PC-3 (cell line): ENCODE results near the gene ANK2. TPM values are rescaled to one million over a fixed set of nuclear protein-coding genes. Genes with fewer than 3 reads are reported as not detected.

ENCODE experiments used
- ATAC-seq: fragments of 200-7000 bp; cut with Tn5 transposase; 2 replicates; pipeline ENCODE4 v1.9.1; 2020; ENCODE audit warnings: mild to moderate bottlenecking, moderate library complexity
- BruUV-seq: library from RNA; stranded (reverse); fragments of 400-500 nt; replicated peaks from 2 replicates; lab custom pipeline; 2021; lab: Mats Ljungman, UMichigan
- CTCF ChIA-PET: fragments of 300-600 bp; sonication (Branson Sonifier 250); formaldehyde crosslinking; loops from one replicate; lab custom pipeline; 2022; ENCODE audit warnings: antibody characterized with exemption; lab: Charles Lee
- POLR2A ChIA-PET: fragments of 300-600 bp; sonication (Branson Sonifier 250); formaldehyde crosslinking; loops from one replicate; lab custom pipeline; 2022; ENCODE audit warnings: antibody characterized with exemption; ENCODE audit not compliant: unreplicated experiment; lab: Charles Lee
- DNase-seq: peaks from one replicate; pipeline ENCODE4 v3.0.0-alpha.2; 2015
- H2AFZ ChIP-seq: fragments of 300-600 bp; sonication (generic); 2 replicates; pipeline ENCODE4 v1.6.0; 2016; ENCODE audit warnings: antibody characterized with exemption, low read length
- H3F3A ChIP-seq: fragments of 300-600 bp; sonication (generic); one replicate; pipeline ENCODE4 v1.6.0; 2017; ENCODE audit warnings: antibody characterized with exemption, low read length, control low read depth, mild to moderate bottlenecking; ENCODE audit not compliant: unreplicated experiment
- H3K27ac ChIP-seq: fragments of 300-600 bp; sonication (generic); 2 replicates; pipeline ENCODE4 v1.5.1; 2016; ENCODE audit warnings: mild to moderate bottlenecking, low read length
- H3K27me3 ChIP-seq: fragments of 300-600 bp; sonication (generic); 2 replicates; pipeline ENCODE4 v1.6.1; 2016; ENCODE audit warnings: low read length, mixed read lengths
- H3K36me3 ChIP-seq: fragments of 300-600 bp; sonication (generic); 2 replicates; pipeline ENCODE4 v1.6.1; 2016; ENCODE audit warnings: low read depth, mixed run types, low read length, mixed read lengths
- H3K4me1 ChIP-seq: fragments of 300-600 bp; sonication (generic); 2 replicates; pipeline ENCODE4 v1.5.1; 2016; ENCODE audit warnings: low read length; ENCODE audit not compliant: insufficient read depth
- H3K4me2 ChIP-seq: fragments of 300-600 bp; sonication (generic); 2 replicates; pipeline ENCODE4 v1.6.0; 2016; ENCODE audit warnings: low read length
- H3K4me3 ChIP-seq: fragments of 300-600 bp; sonication (generic); 2 replicates; pipeline ENCODE4 v1.5.1; 2016; ENCODE audit warnings: mild to moderate bottlenecking, low read length, mixed read lengths
- H3K79me2 ChIP-seq: fragments of 300-600 bp; sonication (generic); 2 replicates; pipeline ENCODE4 v1.6.1; 2017; ENCODE audit warnings: low read length, mixed read lengths
- H3K9ac ChIP-seq: fragments of 300-600 bp; sonication (generic); 2 replicates; pipeline ENCODE4 v1.6.0; 2016; ENCODE audit warnings: mild to moderate bottlenecking, low read length
- H3K9me2 ChIP-seq: fragments of 300-600 bp; sonication (generic); replicated peaks from 2 replicates; pipeline ENCODE4 v1.6.1; 2016; ENCODE audit warnings: mixed run types, low read length, mixed read lengths
- H3K9me3 ChIP-seq: fragments of 300-600 bp; sonication (generic); 2 replicates; pipeline ENCODE4 v1.6.1; 2016; ENCODE audit warnings: low read length, mixed read lengths
- H4K20me1 ChIP-seq: fragments of 300-600 bp; sonication (generic); 2 replicates; pipeline ENCODE4 v1.6.1; 2016; ENCODE audit warnings: low read length, mixed read lengths
- CTCF ChIP-seq: fragments of 300-600 bp; sonication (generic); conservative IDR thresholded peaks from 2 replicates; pipeline ENCODE4 v1.5.1; 2017; ENCODE audit warnings: antibody characterized with exemption, low read depth, mild to moderate bottlenecking, low read length
- EZH2 ChIP-seq: fragments of 300-600 bp; sonication (generic); IDR thresholded peaks from one replicate; pipeline ENCODE4 v1.6.1; 2017; ENCODE audit warnings: antibody characterized with exemption, mild to moderate bottlenecking, low read length; ENCODE audit not compliant: unreplicated experiment
- EZH2phosphoT487 ChIP-seq: fragments of 300-600 bp; sonication (generic); IDR thresholded peaks from 2 replicates; pipeline ENCODE4 v1.6.1; 2018; ENCODE audit warnings: mild to moderate bottlenecking, antibody characterized with exemption, low read length, borderline replicate concordance
- intact Hi-C: fragments of 100-400 bp; cut with micrococcal nuclease; formaldehyde crosslinking; loops from 2 replicates; pipeline ENCODE4 v1.9.0; 2023
- total RNA-seq: library from RNA; depleted of rRNA; stranded (reverse); fragments of >200 nt; gene quantifications from 2 replicates; pipeline ENCODE4 v1.2.3, GENCODE V29; 2014

Gene ANK2
- total RNA-seq, 1 experiment from 2014 or later = 1.8 TPM

- no peak overlapping the region for H3K4me3 ChIP-seq
- no peaks in the 10 kb centered on the region for H3F3A ChIP-seq
- ATAC-seq = no peak
- no peaks in the 10 kb centered on the region for H3K36me3 ChIP-seq
- intact Hi-C loops = no loop called here
- no peak overlapping the region for H3K27ac ChIP-seq
- POLR2A ChIA-PET = interaction anchor here (0.7 kb wide), 1 partner anchor 14 kb away, joined by 4 read pairs; no protein-coding TSS in a partner anchor
- H3K9me2 ChIP-seq = no peaks in the 10 kb centered on the region
- BruUV-seq = no TSS peak
- H3K9me3 ChIP-seq = no peaks in the 10 kb centered on the region
- no peak overlapping the region for H3K4me2 ChIP-seq
- H3K4me1 ChIP-seq = peaks cover 25% of the 10 kb centered on the region
- no peak for DNase-seq
- no peaks in the 10 kb centered on the region for H4K20me1 ChIP-seq
- CTCF ChIA-PET = no interaction called here
- TF ChIP-seq EZH2phosphoT487 (no peak), EZH2 (no peak), CTCF (no peak)
- no peak overlapping the region for H2AFZ ChIP-seq
- H3K79me2 ChIP-seq = no peaks in the 10 kb centered on the region
- no peak overlapping the region for H3K9ac ChIP-seq
- no peaks in the 10 kb centered on the region for H3K27me3 ChIP-seq
These were observed 359.7 kb downstream of the ANK2 start for GRCh38 chr4:113409181-113409580.

- POLR2A ChIA-PET = no interaction called here
- intact Hi-C loops = no loop called here
- DNase-seq = no peak
- no peaks in the 10 kb centered on the region for H3K9me2 ChIP-seq
- no peaks in the 10 kb centered on the region for H3K79me2 ChIP-seq
- CTCF ChIA-PET = no interaction called here
- H3K4me2 ChIP-seq = no peak overlapping the region
- H3K27me3 ChIP-seq = no peaks in the 10 kb centered on the region
- no peaks in the 10 kb centered on the region for H3F3A ChIP-seq
- no peak for ATAC-seq
- H3K4me1 ChIP-seq = peaks cover 25% of the 10 kb centered on the region
- no peaks in the 10 kb centered on the region for H4K20me1 ChIP-seq
- no peak for TF ChIP-seq EZH2phosphoT487
- no peak for TF ChIP-seq CTCF
- no peak for TF ChIP-seq EZH2
- no peak overlapping the region for H3K9ac ChIP-seq
- no peak overlapping the region for H2AFZ ChIP-seq
- H3K27ac ChIP-seq = no peak overlapping the region
- BruUV-seq = no TSS peak
- H3K36me3 ChIP-seq = no peaks in the 10 kb centered on the region
- no peak overlapping the region for H3K4me3 ChIP-seq
- no peaks in the 10 kb centered on the region for H3K9me3 ChIP-seq
These were observed 361.2 kb downstream of the ANK2 start for GRCh38 chr4:113410686-113411085.

GRCh38 chr4:113411496-113411938 lies 362.1 kb downstream of the ANK2 start:
- H3K79me2 ChIP-seq = no peaks in the 10 kb centered on the region
- H3K9me2 ChIP-seq = no peaks in the 10 kb centered on the region
- peaks cover 21% of the 10 kb centered on the region for H3K4me1 ChIP-seq
- no peaks in the 10 kb centered on the region for H3K9me3 ChIP-seq
- H3K36me3 ChIP-seq = no peaks in the 10 kb centered on the region
- ChIA-PET CTCF (no interaction called here), POLR2A (no interaction called here)
- H3K4me2 ChIP-seq = no peak overlapping the region
- H3F3A ChIP-seq = no peaks in the 10 kb centered on the region
- BruUV-seq = no TSS peak
- TF ChIP-seq CTCF = no peak
- no peak for TF ChIP-seq EZH2phosphoT487
- TF ChIP-seq EZH2 = no peak
- DNase-seq (peak; percentile 68), ATAC-seq (no peak)
- no peaks in the 10 kb centered on the region for H3K27me3 ChIP-seq
- intact Hi-C loops = no loop called here
- H4K20me1 ChIP-seq = no peaks in the 10 kb centered on the region
- no peak overlapping the region for H2AFZ ChIP-seq
- H3K27ac ChIP-seq = no peak overlapping the region
- no peak overlapping the region for H3K4me3 ChIP-seq
- H3K9ac ChIP-seq = no peak overlapping the region
